Measurements from ENCODE around the gene NDUFS8. TPM values are rescaled to one million over a fixed set of nuclear protein-coding genes. Genes with fewer than 3 reads are reported as not detected.

NDUFS8 gene
- total RNA-seq, 4 donors from 2014 or later, result 155 to 226 (median 188) TPM

- Histone ChIP-seq H3K36me3 (peaks cover 0 to 26% (median 14%) of the 10 kb centered on the region in 4 donors), H3K9me3 (no peaks in the 10 kb centered on the region), H3K4me3 (no peak overlapping the region), H3K4me1 (no peaks in the 10 kb centered on the region), H3K27ac (no peak overlapping the region), H3K27me3 (no peaks in the 10 kb centered on the region)
- 91 to 100% methylated on average over 1 to 29 of the region's 37 CpGs for WGBS, 2 donors (ENCODE audit: low coverage in 1 of 2)
- no peak for TF ChIP-seq POLR2AphosphoS5 (IDR thresholded peaks at IDR 0.05)
- no peak for TF ChIP-seq CTCF (IDR thresholded peaks at IDR 0.05)
- TF ChIP-seq EP300 (IDR thresholded peaks at IDR 0.05; ENCODE audit: low read depth), result no peak
- no peak for TF ChIP-seq POLR2A (IDR thresholded peaks at IDR 0.05)
- no peak for DNase-seq
- intact Hi-C loops (cut with DNase I; ENCODE audit: low total_unique reads), result no loop called here
- in situ Hi-C loops (cut with MboI; ENCODE audit: low pct_ligation_motif_present in 1 of 4, low pct_unique_long_range_greater_than_20kb in 1 of 4, low sequenced_read_pairs in 3 of 4), result no loop called here
Observed at GRCh38 chr11:68047437-68048290, 17.2 kb downstream of the NDUFS8 start.

DNA sequence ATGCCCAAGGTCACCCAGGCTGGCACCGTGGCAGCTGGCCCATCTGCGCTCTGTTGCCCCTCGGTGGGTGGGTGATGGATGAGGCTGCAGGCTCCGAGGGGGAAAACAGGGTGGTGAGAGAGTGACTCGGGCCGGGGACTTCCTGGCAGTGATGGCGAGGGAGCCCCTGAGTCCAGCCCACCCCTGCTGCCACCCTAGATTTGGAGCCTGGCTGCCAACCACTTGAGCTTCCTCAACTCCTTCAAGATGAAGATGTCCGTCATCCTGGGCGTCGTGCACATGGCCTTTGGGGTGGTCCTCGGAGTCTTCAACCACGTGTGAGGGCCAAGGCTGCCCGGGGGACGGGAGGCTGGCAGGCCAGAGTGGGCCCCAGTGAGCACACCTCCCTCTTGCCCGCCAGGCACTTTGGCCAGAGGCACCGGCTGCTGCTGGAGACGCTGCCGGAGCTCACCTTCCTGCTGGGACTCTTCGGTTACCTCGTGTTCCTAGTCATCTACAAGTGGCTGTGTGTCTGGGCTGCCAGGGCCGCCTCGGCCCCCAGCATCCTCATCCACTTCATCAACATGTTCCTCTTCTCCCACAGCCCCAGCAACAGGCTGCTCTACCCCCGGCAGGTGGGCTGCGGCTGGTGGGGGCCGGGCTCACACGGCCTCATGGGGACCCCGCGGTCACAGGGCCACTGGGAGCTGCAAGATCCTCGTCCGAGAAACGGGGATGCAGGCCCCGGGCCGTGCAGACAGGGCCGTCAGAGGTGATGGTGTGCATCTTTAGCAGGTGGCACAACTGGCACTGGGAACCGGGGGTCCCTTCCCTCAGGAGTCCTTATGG is 18.4 kb downstream of the NDUFS8 start:
- no peaks in the 10 kb centered on the region for H3K27me3 ChIP-seq
- TF ChIP-seq CTCF (IDR thresholded peaks at IDR 0.05) (no peak), EP300 (IDR thresholded peaks at IDR 0.05; ENCODE audit: low read depth) (no peak), POLR2AphosphoS5 (IDR thresholded peaks at IDR 0.05) (no peak), POLR2A (IDR thresholded peaks at IDR 0.05) (no peak)
- intact Hi-C loops (cut with DNase I; ENCODE audit: low total_unique reads), result no loop called here
- no peaks in the 10 kb centered on the region for H3K9me3 ChIP-seq
- no peak overlapping the region for H3K27ac ChIP-seq
- no peak for DNase-seq
- in situ Hi-C loops (cut with MboI; ENCODE audit: low pct_ligation_motif_present in 1 of 4, low pct_unique_long_range_greater_than_20kb in 1 of 4, low sequenced_read_pairs in 3 of 4), result no loop called here
- 89% methylated on average over 29 of the region's 35 CpGs; no CpG with 5 or more reads in 1 of the 2 donors for WGBS, 2 donors (ENCODE audit: low coverage in 1 of 2)
- H3K4me1 ChIP-seq, result no peaks in the 10 kb centered on the region
- H3K36me3 ChIP-seq, result peaks cover 0 to 27% (median 12%) of the 10 kb centered on the region in 4 donors
- H3K4me3 ChIP-seq, result no peak overlapping the region

GRCh38 chr11:68049509-68050370 is 19.3 kb downstream of the NDUFS8 start:
- intact Hi-C loops (cut with DNase I; ENCODE audit: low total_unique reads) (no loop called here), in situ Hi-C loops (cut with MboI; ENCODE audit: low pct_ligation_motif_present in 1 of 4, low pct_unique_long_range_greater_than_20kb in 1 of 4, low sequenced_read_pairs in 3 of 4) (no loop called here)
- Histone ChIP-seq H3K36me3 (peaks cover 0 to 29% (median 9%) of the 10 kb centered on the region in 4 donors), H3K27ac (no peak overlapping the region), H3K27me3 (no peaks in the 10 kb centered on the region), H3K4me3 (no peak overlapping the region), H3K9me3 (no peaks in the 10 kb centered on the region), H3K4me1 (no peaks in the 10 kb centered on the region)
- WGBS, 2 donors (ENCODE audit: low coverage in 1 of 2), result 94% methylated on average over 28 of the region's 40 CpGs; no CpG with 5 or more reads in 1 of the 2 donors
- no peak for TF ChIP-seq POLR2AphosphoS5 (IDR thresholded peaks at IDR 0.05)
- TF ChIP-seq CTCF (IDR thresholded peaks at IDR 0.05), result no peak
- no peak for TF ChIP-seq POLR2A (IDR thresholded peaks at IDR 0.05)
- no peak for TF ChIP-seq EP300 (IDR thresholded peaks at IDR 0.05; ENCODE audit: low read depth)
- no peak for DNase-seq

Data from transverse colon (tissue), 4 donors.